Transverse colon (tissue), 3 donors: ENCODE measurements around the gene LUZP2.

Source experiments
- POLR2A ChIP-seq: fragments of 450-650 bp; IDR thresholded peaks from one replicate; pipeline ENCODE4 v1.6.1; 2016; ENCODE audit warnings: antibody characterized with exemption, mild to moderate bottlenecking, moderate library complexity
- TF ChIP-seq, protein P1 (sequence below), 5 experiments: fragments of 200-600 bp in 3 of 5; fragments of 450-650 bp in 2 of 5; sonication (generic) in 3 of 5; IDR thresholded peaks; 1 replicate in 2 of 5; 2 replicates in 3 of 5; pipeline ENCODE4 v1.5.1; 2016 to 2017; ENCODE audit warnings: antibody characterized with exemption in 5 of 5, inconsistent platforms in 3 of 5, mild to moderate bottlenecking in 2 of 5, moderate library complexity in 1 of 5

DNA sequence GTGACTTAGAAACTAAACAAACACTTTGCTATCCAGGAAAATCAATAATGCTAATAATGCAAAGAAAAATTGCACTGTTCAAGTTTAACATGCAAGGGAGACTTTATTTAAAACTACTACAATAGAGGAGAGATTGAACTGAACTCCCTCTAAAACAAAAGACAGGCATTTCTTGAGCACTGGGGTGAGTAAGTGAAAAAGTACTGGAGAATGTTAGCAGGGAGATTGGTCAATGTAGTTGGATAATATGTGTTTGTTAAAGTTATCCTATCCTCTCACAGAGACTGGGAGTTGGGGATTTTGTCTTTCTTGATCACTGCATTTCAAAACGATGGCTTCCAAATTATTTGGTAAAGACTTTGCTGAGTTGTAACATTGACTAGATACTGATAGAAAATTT is 77.6 kb downstream of the LUZP2 start:
- TF ChIP-seq, protein P1, sequence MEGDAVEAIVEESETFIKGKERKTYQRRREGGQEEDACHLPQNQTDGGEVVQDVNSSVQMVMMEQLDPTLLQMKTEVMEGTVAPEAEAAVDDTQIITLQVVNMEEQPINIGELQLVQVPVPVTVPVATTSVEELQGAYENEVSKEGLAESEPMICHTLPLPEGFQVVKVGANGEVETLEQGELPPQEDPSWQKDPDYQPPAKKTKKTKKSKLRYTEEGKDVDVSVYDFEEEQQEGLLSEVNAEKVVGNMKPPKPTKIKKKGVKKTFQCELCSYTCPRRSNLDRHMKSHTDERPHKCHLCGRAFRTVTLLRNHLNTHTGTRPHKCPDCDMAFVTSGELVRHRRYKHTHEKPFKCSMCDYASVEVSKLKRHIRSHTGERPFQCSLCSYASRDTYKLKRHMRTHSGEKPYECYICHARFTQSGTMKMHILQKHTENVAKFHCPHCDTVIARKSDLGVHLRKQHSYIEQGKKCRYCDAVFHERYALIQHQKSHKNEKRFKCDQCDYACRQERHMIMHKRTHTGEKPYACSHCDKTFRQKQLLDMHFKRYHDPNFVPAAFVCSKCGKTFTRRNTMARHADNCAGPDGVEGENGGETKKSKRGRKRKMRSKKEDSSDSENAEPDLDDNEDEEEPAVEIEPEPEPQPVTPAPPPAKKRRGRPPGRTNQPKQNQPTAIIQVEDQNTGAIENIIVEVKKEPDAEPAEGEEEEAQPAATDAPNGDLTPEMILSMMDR (IDR thresholded peaks at IDR 0.05), result no peak
- TF ChIP-seq POLR2A, result no peak
